B cell (primary cell): Measurements from ENCODE around the gene CLEC10A. TPM values are rescaled to one million over a fixed set of nuclear protein-coding genes. Genes with fewer than 3 reads are reported as not detected.

Experiments used
- ATAC-seq: fragments of 200-7000 bp; cut with Tn5 transposase; one replicate; pipeline ENCODE4 v1.10.0; 2021; ENCODE audit warnings: low read depth, mild to moderate bottlenecking, moderate number of reproducible peaks, moderate library complexity
- CTCF ChIA-PET: fragments of 350-600 bp; sonication (Branson Sonifier 250); formaldehyde crosslinking; loops from one replicate; lab custom pipeline; 2021; ENCODE audit warnings: antibody characterized with exemption, inconsistent platforms; lab: Charles Lee
- POLR2A ChIA-PET: fragments of 350-600 bp; sonication (Branson Sonifier 250); formaldehyde crosslinking; loops from one replicate; lab custom pipeline; 2021; ENCODE audit warnings: antibody characterized with exemption; lab: Charles Lee
- DNase-seq: peaks from one replicate; pipeline ENCODE4 v3.0.0; 2013
- H2AFZ ChIP-seq: 2 replicates; pipeline ENCODE4 v1.6.1; 2012; ENCODE audit warnings: mild to moderate bottlenecking, low read depth, low read length; ENCODE audit not compliant: insufficient read depth, poor library complexity, severe bottlenecking
- H3K27ac ChIP-seq, 2 donors: 1 replicate in 1 of 2; 2 replicates in 1 of 2; pipeline ENCODE4 v1.5.1; 2012 to 2013; ENCODE audit warnings: low read length in 2 of 2, mild to moderate bottlenecking in 2 of 2, moderate library complexity in 1 of 2
- H3K27me3 ChIP-seq, 4 experiments: fragments of 200-600 bp in 1 of 4; sonication (generic) in 1 of 4; replicated peaks in 1 of 4; 1 replicate in 2 of 4; 2 replicates in 2 of 4; pipeline versions ENCODE4 v1.6.1 to v1.7.0; 2013 to 2016; ENCODE audit warnings: low read length in 3 of 4, mild to moderate bottlenecking in 2 of 4, mixed read lengths in 1 of 4, moderate library complexity in 1 of 4; ENCODE audit not compliant: insufficient read depth in 4 of 4, control insufficient read depth in 3 of 4; ENCODE audit errors: control extremely low read depth in 1 of 4
- H3K36me3 ChIP-seq, 2 experiments: replicated peaks in 1 of 2; 1 replicate in 1 of 2; 2 replicates in 1 of 2; pipeline versions ENCODE4 v1.6.1 to v1.7.1; 2013; ENCODE audit warnings: low read length in 1 of 2; ENCODE audit not compliant: insufficient read depth in 2 of 2, control insufficient read depth in 1 of 2; ENCODE audit errors: control extremely low read depth in 1 of 2, extremely low read depth in 1 of 2
- H3K4me1 ChIP-seq, 2 donors: fragments of 200-600 bp in 1 of 2; sonication (generic) in 1 of 2; 1 replicate in 1 of 2; 2 replicates in 1 of 2; pipeline versions ENCODE4 v1.5.1 to v1.6.1; 2013 to 2017; ENCODE audit warnings: low read length in 2 of 2; ENCODE audit not compliant: control insufficient read depth in 2 of 2, insufficient read depth in 2 of 2
- H3K4me2 ChIP-seq: replicated peaks from 2 replicates; pipeline ENCODE3; 2012; ENCODE audit warnings: mild to moderate bottlenecking, low read depth, low read length; ENCODE audit not compliant: poor library complexity, severe bottlenecking
- H3K4me3 ChIP-seq, 5 experiments: fragments of 200-600 bp in 1 of 5; sonication (generic) in 1 of 5; 1 replicate in 3 of 5; 2 replicates in 2 of 5; pipeline versions ENCODE4 v1.5.1 to v1.7.0; 2011 to 2016; ENCODE audit warnings: low read length in 4 of 5, mild to moderate bottlenecking in 4 of 5, low read depth in 2 of 5, control low read depth in 1 of 5, moderate library complexity in 1 of 5; ENCODE audit not compliant: insufficient read depth in 1 of 5; ENCODE audit errors: control extremely low read depth in 1 of 5, extremely low read depth in 1 of 5
- H3K79me2 ChIP-seq: fragments of 200-600 bp; sonication (generic); one replicate; pipeline ENCODE4 v1.6.0; 2016; ENCODE audit warnings: low read length; ENCODE audit not compliant: control insufficient read depth, insufficient read depth
- H3K9ac ChIP-seq: fragments of 200-600 bp; sonication (generic); 2 replicates; pipeline ENCODE4 v1.6.1; 2017; ENCODE audit warnings: mild to moderate bottlenecking, low read length, moderate library complexity
- H3K9me3 ChIP-seq, 3 donors: one replicate each; pipeline versions ENCODE4 v1.6.1 to v1.7.1; 2013; ENCODE audit warnings: low read length in 2 of 3; ENCODE audit not compliant: control insufficient read depth in 2 of 3, insufficient read depth in 1 of 3; ENCODE audit errors: control extremely low read depth in 1 of 3
- H4K20me1 ChIP-seq: 2 replicates; pipeline ENCODE4 v1.6.0; 2012; ENCODE audit warnings: mild to moderate bottlenecking, low read length; ENCODE audit not compliant: insufficient read depth, control insufficient read depth, poor library complexity, severe bottlenecking
- H3K27ac Mint-ChIP-seq: one replicate; pipeline ENCODE4 v1.8.0; 2021; ENCODE audit warnings: mixed read lengths
- H3K27me3 Mint-ChIP-seq: one replicate; pipeline ENCODE4 v1.8.0; 2021; ENCODE audit warnings: mixed read lengths
- H3K4me1 Mint-ChIP-seq: one replicate; pipeline ENCODE4 v1.8.0; 2021; ENCODE audit warnings: mixed read lengths
- H3K4me3 Mint-ChIP-seq: one replicate; pipeline ENCODE4 v1.8.0; 2021; ENCODE audit warnings: mixed read lengths
- H3K9me3 Mint-ChIP-seq: one replicate; pipeline ENCODE4 v1.8.0; 2022; ENCODE audit warnings: mixed read lengths; ENCODE audit not compliant: insufficient read depth
- CTCF ChIP-seq: fragments of 200-600 bp; IDR thresholded peaks from one replicate; pipeline ENCODE4 v1.8.0; 2022; ENCODE audit warnings: antibody characterized with exemption, mild to moderate bottlenecking
- EZH2 ChIP-seq: IDR thresholded peaks from 2 replicates; pipeline ENCODE4 v1.6.1; 2012; ENCODE audit warnings: borderline replicate concordance, low read depth, mild to moderate bottlenecking, moderate library complexity, low read length; ENCODE audit not compliant: insufficient read depth, poor library complexity, severe bottlenecking
- WGBS: methylation state at CpG from one replicate; pipeline ENCODE4 v1.1.5; 2013; ENCODE audit warnings: missing lambda C conversion rate; ENCODE audit not compliant: insufficient coverage; 5-methylcytosine and 5-hydroxymethylcytosine counted together
- intact Hi-C: fragments of 100-400 bp; cut with micrococcal nuclease; formaldehyde crosslinking; loops from one replicate; pipeline ENCODE4 v1.10.0; 2022
- polyA minus RNA-seq: library from RNA; depleted of rRNA, polyadenylated mRNA; stranded (reverse); fragments of >200 nt; gene quantifications from 2 replicates; pipeline ENCODE4 v1.2.3, GENCODE V29; 2012
- polyA plus RNA-seq: library from polyadenylated mRNA; depleted of rRNA; stranded (reverse); fragments of >200 nt; gene quantifications from 2 replicates; pipeline ENCODE4 v1.2.3, GENCODE V29; 2012
- total RNA-seq, 2 donors: library from RNA; stranded (reverse); fragments of 120-200 nt in 1 of 2; gene quantifications; 1 replicate in 1 of 2; 2 replicates in 1 of 2; pipeline versions ENCODE4 v1.2.3 to v1.2.4, GENCODE V29; 2013 to 2022

Gene CLEC10A, protein sequence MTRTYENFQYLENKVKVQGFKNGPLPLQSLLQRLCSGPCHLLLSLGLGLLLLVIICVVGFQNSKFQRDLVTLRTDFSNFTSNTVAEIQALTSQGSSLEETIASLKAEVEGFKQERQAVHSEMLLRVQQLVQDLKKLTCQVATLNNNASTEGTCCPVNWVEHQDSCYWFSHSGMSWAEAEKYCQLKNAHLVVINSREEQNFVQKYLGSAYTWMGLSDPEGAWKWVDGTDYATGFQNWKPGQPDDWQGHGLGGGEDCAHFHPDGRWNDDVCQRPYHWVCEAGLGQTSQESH
- total RNA-seq (0.24 TPM in 1 of 2 replicates, not detected in the other), polyA plus RNA-seq (0.15 and 0.99 TPM in 2 replicates), polyA minus RNA-seq (3.3 TPM in 1 of 2 replicates, not detected in the other)
- 0.84 TPM for total RNA-seq (2013)

- ATAC-seq (no peak), DNase-seq (no peak)
- Histone ChIP-seq H3K9me3 (peaks cover 0 to 4% (median 0%) of the 10 kb centered on the region in 3 donors), H3K36me3 (no peaks in the 10 kb centered on the region), H3K4me2 (no peak within 1 kb of the TSS), H3K9ac (no peak within 1 kb of the TSS), H4K20me1 (no peaks in the 10 kb centered on the region), H3K27ac (no peak within 1 kb of the TSS), H3K4me1 (peaks cover 10 to 17% of the 10 kb centered on the region in 2 donors), H3K79me2 (no peaks in the 10 kb centered on the region), H3K27me3 (peaks cover 0 to 6% (median 3%) of the 10 kb centered on the region in 4 experiments), H3K4me3 (no peak within 1 kb of the TSS), H2AFZ (no peak within 1 kb of the TSS)
- Mint-ChIP-seq H3K4me1 (peaks cover 23% of the 10 kb centered on the region), H3K4me3 (no peak within 1 kb of the TSS), H3K27me3 (peaks cover 21% of the 10 kb centered on the region), H3K27ac (no peak within 1 kb of the TSS), H3K9me3 (no peaks in the 10 kb centered on the region)
- WGBS = 81% methylated on average over 10 of the region's 15 CpGs
- POLR2A ChIA-PET = interaction anchor here (0.5 kb wide), 1 partner anchor 365 kb away, joined by 3 read pairs; no protein-coding TSS in a partner anchor
- no peak for TF ChIP-seq CTCF
- CTCF ChIA-PET = interaction anchor here (1.3 kb wide), 1 partner anchor 28 kb away, joined by 3 read pairs; no protein-coding TSS in a partner anchor
- intact Hi-C loops = no loop called here
Observed at GRCh38 chr17:7079581-7080455, at the start of gene CLEC10A. Gene CLEC10A, minus strand, starts transcription at chr17:7080251. Its CDS starts 1,439 bp downstream, at chr17:7078812.

GRCh38 chr17:7129311-7129710 is 49.3 kb upstream of the CLEC10A start:
- ChIA-PET CTCF (interaction anchor here (1.2 to 2.6 kb wide), 3 partner anchors 34 to 83 kb away, joined by 3 to 17 read pairs (median 7); no protein-coding TSS in a partner anchor), POLR2A (no interaction called here)
- Histone ChIP-seq H3K9ac (no peak overlapping the region), H3K79me2 (no peaks in the 10 kb centered on the region), H3K9me3 (no peaks in the 10 kb centered on the region), H3K27ac (no peak overlapping the region), H2AFZ (no peak overlapping the region), H3K4me2 (no peak overlapping the region), H4K20me1 (no peaks in the 10 kb centered on the region), H3K36me3 (no peaks in the 10 kb centered on the region), H3K27me3 (peaks cover 0 to 5% (median 0%) of the 10 kb centered on the region in 4 experiments), H3K4me3 (no peak overlapping the region), H3K4me1 (peaks cover 41 to 49% of the 10 kb centered on the region in 2 donors)
- peaks cover 32% of the 10 kb centered on the region for H3K4me1 Mint-ChIP-seq
- H3K4me3 Mint-ChIP-seq = no peak overlapping the region
- TF ChIP-seq CTCF (no peak), EZH2 (no peak)
- no peaks in the 10 kb centered on the region for H3K9me3 Mint-ChIP-seq
- ATAC-seq (no peak), DNase-seq (no peak)
- WGBS = 98% methylated on average over 5 of the region's 8 CpGs
- H3K27ac Mint-ChIP-seq = no peak overlapping the region
- H3K27me3 Mint-ChIP-seq = no peaks in the 10 kb centered on the region
- intact Hi-C loops = no loop called here
